Pancreas (tissue), 10 donors: ENCODE results near the gene CFAP251. TPM values are rescaled to one million over a fixed set of nuclear protein-coding genes. Genes with fewer than 3 reads are reported as not detected.

Experiments
- ATAC-seq, 4 donors: fragments of 200-7000 bp; cut with Tn5 transposase; one replicate each; pipeline versions ENCODE4 v1.8.0 to v1.9.1; 2020; ENCODE audit warnings: mild to moderate bottlenecking in 4 of 4, moderate library complexity in 4 of 4
- DNase-seq, 6 donors: peaks; one replicate each; pipeline ENCODE4 v3.0.0-alpha.2; 2020
- FAIRE-seq: peaks from 2 replicates; lab custom pipeline; 2012; peaks lifted over from hg19 to GRCh38; lab: Jason Lieb, UNC
- H3K27ac ChIP-seq, 4 donors: fragments of 200-600 bp; sonication (generic); 1 replicate in 3 of 4; 2 replicates in 1 of 4; pipeline versions ENCODE4 v1.5.0 to v1.8.0; 2020
- H3K27me3 ChIP-seq, 4 donors: fragments of 200-600 bp; one replicate each; pipeline ENCODE4 v1.8.0; 2021
- H3K36me3 ChIP-seq, 3 donors: fragments of 200-600 bp; sonication (generic) in 1 of 3; one replicate each; pipeline versions ENCODE4 v1.5.0 to v1.8.0; 2020 to 2021
- H3K4me1 ChIP-seq, 3 donors: fragments of 200-600 bp; one replicate each; pipeline ENCODE4 v1.8.0; 2021
- H3K4me3 ChIP-seq, 4 donors: fragments of 200-600 bp; sonication (generic) in 2 of 4; one replicate each; pipeline versions ENCODE4 v1.5.0 to v1.8.0; 2020 to 2021
- H3K9me3 ChIP-seq, 4 donors: fragments of 200-600 bp; one replicate each; pipeline ENCODE4 v1.8.0; 2021
- WGBS, 2 donors: extraction: QIAGEN DNeasy Blood & Tissue Kit; methylation state at CpG; one replicate each; pipeline ENCODE4 v1.1.7; 2013; 5-methylcytosine and 5-hydroxymethylcytosine counted together
- intact Hi-C, 3 donors: fragments of 100-400 bp; cut with DNase I; formaldehyde crosslinking; loops; one replicate each; pipeline versions ENCODE4 v1.11.1 to v1.14.2; 2022
- polyA plus RNA-seq, 2 donors: library from polyadenylated mRNA; stranded (reverse); fragments of 200-250 nt; gene quantifications; one replicate each; pipeline ENCODE4 v1.2.3, GENCODE V29; 2013
- total RNA-seq, 6 donors: library from RNA; stranded (reverse); fragmentation: NEBNext Ultra II Directional in 4 of 6; extraction: Animal tissue kit (Norgen Biotek cat#: 25700) in 4 of 6; gene quantifications; one replicate each; pipeline versions ENCODE4 v1.2.1 to v1.2.4, GENCODE V29; 2021 to 2023
- TF ChIP-seq, protein P1 (sequence below), 4 donors: fragments of 200-600 bp; sonication (generic) in 3 of 4; IDR thresholded peaks; one replicate each; pipeline versions ENCODE4 v1.5.0 to v1.8.0; 2021; ENCODE audit warnings: antibody characterized with exemption in 4 of 4
- donor health status: healthy with polysubstance abuse.
- donor health status: DM: no; HTN: no; CAD: no; lungs with moderate emphysema.
- donor health status: DM: no; HTN: no; CAD: no.
- donor health status: control.
- donor health status: control.
- donor health status: Bipolar disorder and iron deficiency.
- donor health status: DM: yes; HTN: yes; CAD: no.
- donor health status: DM: no; HTN: no; CAD: no.
- donor health status: DM: no; HTN: no; CAD: no.
- donor health status: DM: yes; HTN: yes; CAD: no.

CFAP251 gene
- total and polyA plus RNA-seq, 8 donors, result 1.7 to 5.9 (median 3.3) TPM

DNA sequence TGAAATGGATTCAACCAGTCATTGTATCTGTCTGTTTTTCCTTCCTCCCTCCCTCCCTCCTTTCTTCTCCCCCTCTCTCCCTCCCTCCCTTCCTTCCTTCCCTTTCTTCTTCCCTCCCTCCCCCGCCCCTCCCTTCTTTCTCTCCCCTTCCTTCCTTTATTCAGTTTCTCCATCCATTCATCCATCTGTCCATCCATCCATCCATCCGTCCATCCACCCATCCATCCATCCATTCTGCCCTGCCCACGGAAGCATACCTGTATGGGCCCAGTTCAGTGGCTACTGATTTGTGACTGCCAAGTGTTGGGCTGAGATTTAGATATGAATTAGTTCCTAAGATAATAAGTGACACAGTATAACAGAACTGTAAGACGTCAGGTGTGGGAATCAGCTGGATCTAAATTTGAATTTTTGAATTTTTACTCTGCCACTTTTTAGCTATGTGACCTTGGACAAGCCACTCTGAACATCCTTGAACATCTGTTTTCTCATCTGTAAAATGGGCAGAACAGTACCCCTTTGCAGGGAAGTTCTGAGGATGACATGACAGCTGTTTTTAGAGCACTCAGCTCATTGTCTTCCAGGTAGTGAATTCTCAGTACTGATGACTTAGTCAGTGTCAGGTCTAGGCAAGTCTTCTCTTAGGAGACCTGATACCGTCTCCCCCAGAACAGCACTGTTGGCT is 42.9 kb downstream of the CFAP251 start:
- intact Hi-C loops, result no loop called here
- Histone ChIP-seq H3K4me3 (no peak overlapping the region), H3K27ac (no peak overlapping the region), H3K9me3 (no peaks in the 10 kb centered on the region), H3K27me3 (no peaks in the 10 kb centered on the region), H3K4me1 (no peaks in the 10 kb centered on the region), H3K36me3 (no peaks in the 10 kb centered on the region)
- ATAC-seq (no peak), FAIRE-seq (no peak), DNase-seq (no peak)
- 77% methylated on average over 5 of the region's 5 CpGs for WGBS, 2 donors
- TF ChIP-seq, protein P1, sequence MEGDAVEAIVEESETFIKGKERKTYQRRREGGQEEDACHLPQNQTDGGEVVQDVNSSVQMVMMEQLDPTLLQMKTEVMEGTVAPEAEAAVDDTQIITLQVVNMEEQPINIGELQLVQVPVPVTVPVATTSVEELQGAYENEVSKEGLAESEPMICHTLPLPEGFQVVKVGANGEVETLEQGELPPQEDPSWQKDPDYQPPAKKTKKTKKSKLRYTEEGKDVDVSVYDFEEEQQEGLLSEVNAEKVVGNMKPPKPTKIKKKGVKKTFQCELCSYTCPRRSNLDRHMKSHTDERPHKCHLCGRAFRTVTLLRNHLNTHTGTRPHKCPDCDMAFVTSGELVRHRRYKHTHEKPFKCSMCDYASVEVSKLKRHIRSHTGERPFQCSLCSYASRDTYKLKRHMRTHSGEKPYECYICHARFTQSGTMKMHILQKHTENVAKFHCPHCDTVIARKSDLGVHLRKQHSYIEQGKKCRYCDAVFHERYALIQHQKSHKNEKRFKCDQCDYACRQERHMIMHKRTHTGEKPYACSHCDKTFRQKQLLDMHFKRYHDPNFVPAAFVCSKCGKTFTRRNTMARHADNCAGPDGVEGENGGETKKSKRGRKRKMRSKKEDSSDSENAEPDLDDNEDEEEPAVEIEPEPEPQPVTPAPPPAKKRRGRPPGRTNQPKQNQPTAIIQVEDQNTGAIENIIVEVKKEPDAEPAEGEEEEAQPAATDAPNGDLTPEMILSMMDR (IDR thresholded peaks at IDR 0.05), result no peak

DNA sequence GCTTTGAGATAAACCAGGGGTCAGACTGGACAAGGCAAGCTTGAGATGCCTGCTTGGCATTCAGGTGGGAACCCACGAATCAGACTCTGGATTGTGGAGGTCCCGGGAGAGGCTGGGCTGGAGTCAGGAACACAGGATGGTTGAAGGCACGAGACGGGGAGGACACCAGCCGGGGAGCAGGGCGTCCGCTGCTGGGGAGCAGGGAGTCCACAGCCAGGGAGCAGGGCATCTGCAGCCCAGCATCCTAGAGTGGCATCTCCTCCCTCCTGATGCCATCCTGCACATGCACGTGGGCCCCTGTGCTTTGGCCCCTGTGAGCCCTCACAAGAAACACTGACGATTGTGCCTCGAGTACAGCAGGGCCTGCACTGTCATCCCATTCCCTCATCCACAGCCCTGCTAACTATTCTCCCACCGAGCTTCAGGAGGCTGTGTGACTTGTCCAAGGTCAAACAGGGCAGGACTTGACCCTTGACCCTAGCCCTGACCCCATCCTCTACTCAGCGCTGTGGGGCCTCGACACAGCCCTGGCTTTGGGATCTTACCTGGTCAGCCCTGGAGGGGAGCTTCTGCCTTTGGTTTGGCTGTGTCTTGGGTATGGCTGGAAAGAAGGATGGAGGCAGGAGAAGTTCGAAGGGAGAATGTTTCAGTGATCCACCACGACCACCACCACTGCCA is 45.1 kb downstream of the CFAP251 start:
- WGBS, 2 donors, result 76 to 77% methylated on average over 14 to 15 of the region's 15 CpGs
- intact Hi-C loops, result no loop called here
- FAIRE-seq, result no peak

DNA sequence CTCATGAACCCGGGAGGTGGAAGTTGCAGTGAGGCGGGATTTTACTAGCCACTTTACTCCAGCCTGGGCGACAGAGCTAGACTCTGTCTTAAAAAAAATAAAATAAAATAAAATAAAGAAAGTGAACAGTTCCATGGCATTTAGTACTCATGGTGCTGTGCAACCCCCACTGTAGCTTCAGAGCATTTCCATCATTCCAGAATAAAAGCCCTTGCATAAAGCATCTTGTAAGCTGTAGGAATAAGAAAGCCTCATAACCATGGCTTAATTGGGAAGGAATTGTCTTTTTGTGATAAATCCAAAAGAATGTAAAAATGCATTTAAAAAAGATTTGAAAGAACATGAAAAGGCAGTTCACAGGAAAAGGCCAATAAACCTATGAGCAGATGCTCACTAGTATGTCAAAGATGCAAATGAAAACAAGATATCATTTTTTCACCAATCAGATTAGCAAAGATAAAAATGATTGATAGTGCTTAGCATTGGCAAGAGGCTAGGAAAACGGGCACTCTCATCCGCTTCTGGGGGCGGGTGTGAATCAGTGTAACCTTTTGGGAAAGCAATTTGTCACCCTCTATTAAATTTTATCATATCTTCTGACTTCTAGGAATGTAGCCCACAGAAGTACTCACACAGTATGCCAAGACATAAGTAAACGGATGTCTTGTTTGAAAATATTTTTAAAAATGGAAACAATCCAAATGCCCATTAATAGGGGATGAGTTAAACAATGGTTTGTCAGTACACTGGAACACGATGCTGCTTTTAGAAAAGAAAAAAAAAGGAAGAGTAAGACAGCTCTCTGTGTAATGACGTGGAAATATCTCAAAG is 46.6 kb downstream of the CFAP251 start:
- DNase-seq, result no peak
- 49 to 57% methylated on average over 9 of the region's 9 CpGs for WGBS, 2 donors
- intact Hi-C loops, result no loop called here
- FAIRE-seq, result no peak
- Histone ChIP-seq H3K36me3 (no peaks in the 10 kb centered on the region), H3K9me3 (no peaks in the 10 kb centered on the region), H3K27ac (no peak overlapping the region), H3K4me1 (no peaks in the 10 kb centered on the region), H3K27me3 (no peaks in the 10 kb centered on the region), H3K4me3 (no peak overlapping the region)
- TF ChIP-seq, protein P1 (IDR thresholded peaks at IDR 0.05), result no peak
- ATAC-seq, result peak in 2 of 4 donors; percentile 26 to 62

More for the DNA sequence above, 45.1 kb downstream of the CFAP251 start:
- H3K4me3 ChIP-seq, result no peak overlapping the region
- H3K27ac ChIP-seq, result no peak overlapping the region
- TF ChIP-seq, protein P1 (IDR thresholded peaks at IDR 0.05), result no peak
- H3K27me3 ChIP-seq, result no peaks in the 10 kb centered on the region
- no peaks in the 10 kb centered on the region for H3K9me3 ChIP-seq
- DNase-seq, result no peak
- no peaks in the 10 kb centered on the region for H3K4me1 ChIP-seq
- no peak for ATAC-seq
- no peaks in the 10 kb centered on the region for H3K36me3 ChIP-seq

DNA sequence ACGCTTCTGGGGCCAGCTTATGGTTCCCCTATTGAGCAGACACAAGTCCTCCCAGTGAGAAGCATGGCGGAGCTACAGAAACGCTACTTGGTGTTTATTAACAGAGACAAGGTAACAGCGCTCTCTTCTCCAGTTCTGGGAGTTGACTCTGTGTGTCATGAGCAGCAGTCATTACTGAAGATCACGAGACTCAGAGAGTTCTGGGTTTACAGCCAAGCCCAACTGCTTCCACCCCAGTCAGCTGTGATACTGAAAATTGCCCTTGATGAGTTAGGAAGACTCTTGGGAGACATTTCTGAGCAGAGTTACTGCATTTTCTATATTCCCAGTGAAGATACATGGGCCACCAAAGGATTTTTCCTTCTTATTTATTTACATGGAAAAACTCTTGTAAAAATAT is 48.6 kb downstream of the CFAP251 start:
- H3K27me3 ChIP-seq, result no peaks in the 10 kb centered on the region
- H3K4me1 ChIP-seq, result no peaks in the 10 kb centered on the region
- ATAC-seq, result no peak
- FAIRE-seq, result no peak
- no peak overlapping the region for H3K27ac ChIP-seq
- no peak overlapping the region for H3K4me3 ChIP-seq
- 93 to 94% methylated on average over 5 of the region's 5 CpGs for WGBS, 2 donors
- no peaks in the 10 kb centered on the region for H3K36me3 ChIP-seq
- TF ChIP-seq, protein P1 (IDR thresholded peaks at IDR 0.05), result no peak
- DNase-seq, result no peak
- intact Hi-C loops, result no loop called here
- no peaks in the 10 kb centered on the region for H3K9me3 ChIP-seq
